Neuron (in vitro differentiated cells): Measurements from ENCODE around the gene CDH26.

Source experiments
- H2AFZ ChIP-seq: one replicate; pipeline ENCODE4 v1.6.1; 2013; ENCODE audit warnings: low read depth, mild to moderate bottlenecking, inconsistent platforms, low read length, moderate library complexity
- H3K27me3 ChIP-seq: one replicate; pipeline ENCODE4 v1.6.1; 2013; ENCODE audit warnings: low read length; ENCODE audit not compliant: insufficient read depth
- H3K36me3 ChIP-seq: one replicate; pipeline ENCODE4 v1.6.1; 2013; ENCODE audit warnings: low read length; ENCODE audit not compliant: insufficient read depth
- H3K4me1 ChIP-seq: one replicate; pipeline ENCODE4 v1.6.1; 2013; ENCODE audit warnings: low read length; ENCODE audit not compliant: insufficient read depth
- H3K4me3 ChIP-seq: 2 replicates; pipeline ENCODE4 v1.5.1; 2013; ENCODE audit warnings: mild to moderate bottlenecking, low read length, moderate library complexity
- H3K9me3 ChIP-seq: one replicate; pipeline ENCODE4 v1.6.1; 2013; ENCODE audit warnings: low read length

CDH26 gene

DNA sequence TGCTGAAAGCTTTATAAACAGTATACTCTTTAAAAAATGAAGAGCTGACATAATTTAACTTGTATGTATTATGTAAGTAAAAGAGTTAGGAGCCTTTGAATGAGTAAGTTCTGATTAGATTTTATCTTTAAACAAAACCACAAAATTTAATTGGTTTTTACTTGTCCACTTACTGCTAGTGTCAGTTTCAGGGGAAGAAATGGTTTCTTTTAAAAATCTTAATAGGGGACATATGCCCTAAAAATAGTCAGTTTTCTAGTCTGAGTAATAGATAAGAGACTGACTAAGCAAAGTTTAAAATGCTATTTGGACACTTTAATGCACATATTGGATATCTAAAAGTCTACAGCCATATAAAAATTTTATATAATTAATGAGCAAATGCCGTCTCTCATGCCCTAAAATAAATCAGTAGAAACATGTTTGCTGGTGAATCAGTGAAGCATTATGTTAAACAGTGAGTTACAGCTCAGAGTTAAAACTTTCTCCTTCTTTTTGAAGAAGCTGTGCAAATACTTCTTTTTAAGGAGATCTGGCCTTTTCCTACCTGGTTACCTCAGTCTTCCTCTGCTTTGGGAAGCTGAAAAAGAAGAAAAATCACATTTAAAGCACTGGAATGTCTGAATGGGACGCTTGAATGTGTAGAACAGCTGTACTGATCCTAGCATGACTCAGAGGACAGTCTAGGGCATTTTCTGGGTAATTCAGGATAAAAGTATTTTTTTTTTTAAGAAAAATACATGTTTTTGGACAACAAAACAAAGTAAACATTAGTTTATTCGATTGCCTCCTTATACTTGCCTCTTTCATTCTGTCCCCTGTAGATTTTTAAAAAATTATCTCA, 55.3 kb downstream of the CDH26 start:
- Histone ChIP-seq H3K4me3 (no peak overlapping the region), H3K27me3 (peaks cover 2% of the 10 kb centered on the region), H3K4me1 (no peaks in the 10 kb centered on the region), H3K9me3 (no peaks in the 10 kb centered on the region), H2AFZ (no peak overlapping the region), H3K36me3 (no peaks in the 10 kb centered on the region)

DNA sequence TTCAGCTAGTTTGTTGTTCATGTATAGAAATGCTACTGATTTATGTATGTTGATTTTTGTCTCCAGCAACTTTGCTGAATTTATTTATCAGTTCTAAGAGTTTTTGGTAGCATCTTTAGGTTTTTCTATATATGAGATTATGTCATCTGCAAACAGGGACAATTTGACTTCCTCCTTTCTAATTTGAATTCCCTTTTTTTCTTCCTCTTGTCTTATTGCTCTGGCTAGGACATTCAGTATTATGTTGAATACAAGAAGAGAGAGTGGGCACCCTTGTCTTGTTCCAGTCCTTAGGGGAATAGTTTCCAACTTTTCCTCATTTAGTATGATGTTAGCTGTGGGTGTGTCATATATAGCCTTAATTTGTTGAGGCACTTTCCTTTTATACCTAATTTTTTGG, 58.2 kb downstream of the CDH26 start:
- H3K36me3 ChIP-seq: no peaks in the 10 kb centered on the region
- H2AFZ ChIP-seq: no peak overlapping the region
- H3K4me3 ChIP-seq: no peak overlapping the region
- peaks cover 2% of the 10 kb centered on the region for H3K27me3 ChIP-seq
- H3K9me3 ChIP-seq: no peaks in the 10 kb centered on the region
- no peaks in the 10 kb centered on the region for H3K4me1 ChIP-seq

DNA sequence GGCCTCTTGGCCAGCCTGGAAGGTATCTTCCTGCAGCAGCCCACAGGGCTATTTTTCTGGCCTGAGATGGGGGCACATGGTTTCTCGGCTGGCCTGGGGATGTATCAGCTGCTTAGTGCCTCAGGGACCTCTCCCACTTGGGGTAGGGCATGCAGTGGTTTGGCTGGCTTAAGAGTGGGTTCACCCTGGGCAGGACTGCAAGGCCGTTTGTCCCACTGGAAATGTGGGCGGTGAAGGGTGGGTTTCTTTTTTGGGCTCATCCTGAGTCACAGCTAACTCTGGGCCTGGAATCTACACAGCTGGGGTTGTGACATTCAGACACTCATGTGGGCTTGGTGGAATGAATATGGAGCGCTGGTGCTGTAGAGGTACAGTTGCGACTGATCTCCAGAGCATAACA, 62.0 kb downstream of the CDH26 start:
- H2AFZ ChIP-seq: no peak overlapping the region
- H3K9me3 ChIP-seq: no peaks in the 10 kb centered on the region
- no peaks in the 10 kb centered on the region for H3K36me3 ChIP-seq
- H3K27me3 ChIP-seq: no peaks in the 10 kb centered on the region
- H3K4me3 ChIP-seq: no peak overlapping the region
- peaks cover 6% of the 10 kb centered on the region for H3K4me1 ChIP-seq

DNA sequence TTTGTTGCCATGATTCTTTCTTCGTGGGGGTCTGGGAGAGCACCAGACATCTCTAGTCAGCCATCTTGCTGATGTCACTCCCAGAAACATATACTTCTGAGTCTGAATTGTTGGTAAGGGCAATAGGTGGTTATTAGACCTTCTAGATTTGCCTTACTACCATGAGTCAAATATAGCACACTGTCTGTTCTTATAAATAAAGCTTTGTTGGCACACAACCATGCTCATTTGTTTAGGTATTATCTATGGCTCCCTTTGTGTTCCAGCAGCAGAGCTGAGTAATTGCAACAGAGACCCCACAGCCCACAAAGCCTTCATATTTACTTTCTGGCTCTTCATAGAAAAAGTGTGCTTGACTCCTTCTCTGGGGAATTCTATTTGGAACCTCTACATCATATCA, 62.9 kb downstream of the CDH26 start:
- no peak overlapping the region for H3K4me3 ChIP-seq
- H2AFZ ChIP-seq: no peak overlapping the region
- H3K9me3 ChIP-seq: no peaks in the 10 kb centered on the region
- H3K4me1 ChIP-seq: peaks cover 6% of the 10 kb centered on the region
- no peaks in the 10 kb centered on the region for H3K36me3 ChIP-seq
- H3K27me3 ChIP-seq: peaks cover 3% of the 10 kb centered on the region

DNA sequence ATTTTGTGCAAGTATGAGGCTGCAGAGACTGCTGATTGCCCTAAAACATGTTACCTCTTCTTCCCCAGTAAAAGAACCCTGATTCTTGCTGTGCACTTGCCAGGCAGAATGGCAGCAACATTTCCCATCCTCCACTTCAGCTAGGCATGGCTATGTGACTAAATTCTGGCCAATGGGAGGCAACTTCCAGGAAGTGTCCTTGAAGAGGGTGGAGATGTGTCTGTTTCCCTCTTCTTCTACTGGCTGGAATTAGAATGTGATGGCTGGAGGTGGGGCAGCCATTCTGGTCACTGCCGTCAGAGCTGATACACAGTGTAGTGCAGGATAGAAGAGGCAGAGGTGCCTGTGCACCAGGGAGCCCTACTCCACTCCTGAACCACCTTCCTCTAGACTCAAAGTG, 64.6 kb downstream of the CDH26 start:
- Histone ChIP-seq H3K4me3 (no peak overlapping the region), H3K36me3 (no peaks in the 10 kb centered on the region)

DNA sequence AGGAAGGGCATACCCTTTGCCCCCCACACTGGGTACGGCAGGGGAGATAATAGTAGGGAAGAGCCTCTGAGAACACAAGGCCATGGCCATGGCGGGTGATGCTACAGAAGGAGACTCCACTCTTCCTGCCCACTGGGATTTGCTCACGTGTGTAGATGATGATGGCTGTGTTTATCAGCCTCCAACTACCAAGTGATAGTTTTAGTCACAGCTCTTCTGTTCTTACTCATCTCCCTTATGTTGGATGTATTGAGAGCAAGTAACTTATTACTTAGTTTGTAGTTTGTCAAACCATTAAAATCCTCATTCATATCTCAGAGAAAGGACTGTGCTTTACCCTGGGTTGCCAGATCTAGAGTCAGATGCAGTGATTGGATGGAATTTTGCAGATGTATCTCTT, 66.0 kb downstream of the CDH26 start:
- Histone ChIP-seq H2AFZ (no peak overlapping the region), H3K4me1 (peaks cover 6% of the 10 kb centered on the region), H3K27me3 (peaks cover 4% of the 10 kb centered on the region), H3K9me3 (no peaks in the 10 kb centered on the region), H3K4me3 (no peak overlapping the region), H3K36me3 (no peaks in the 10 kb centered on the region)

More for the DNA sequence above, 64.6 kb downstream of the CDH26 start:
- H3K27me3 ChIP-seq: peaks cover 4% of the 10 kb centered on the region
- H3K4me1 ChIP-seq: peaks cover 6% of the 10 kb centered on the region
- no peak overlapping the region for H2AFZ ChIP-seq
- H3K9me3 ChIP-seq: no peaks in the 10 kb centered on the region

DNA sequence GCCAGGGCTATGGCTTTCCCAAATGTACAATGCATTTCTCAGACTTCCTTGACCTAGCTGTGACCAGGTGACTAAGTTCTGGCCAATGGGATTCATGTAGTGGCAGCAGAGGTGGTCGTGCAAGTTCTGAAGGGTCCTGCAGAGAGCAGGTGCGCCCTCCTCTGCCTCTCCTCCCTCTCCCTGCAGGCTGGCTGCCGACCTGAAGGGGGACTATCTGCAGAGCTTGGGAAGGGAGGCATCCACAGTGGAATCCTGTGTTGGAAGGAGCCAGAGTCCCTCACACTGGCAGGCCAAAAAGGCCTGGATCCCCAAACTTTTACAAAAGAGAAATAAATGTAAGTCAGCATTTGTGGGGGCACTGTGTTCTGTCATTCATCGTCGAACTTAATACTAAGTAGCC, 66.6 kb downstream of the CDH26 start:
- H3K9me3 ChIP-seq: no peaks in the 10 kb centered on the region

DNA sequence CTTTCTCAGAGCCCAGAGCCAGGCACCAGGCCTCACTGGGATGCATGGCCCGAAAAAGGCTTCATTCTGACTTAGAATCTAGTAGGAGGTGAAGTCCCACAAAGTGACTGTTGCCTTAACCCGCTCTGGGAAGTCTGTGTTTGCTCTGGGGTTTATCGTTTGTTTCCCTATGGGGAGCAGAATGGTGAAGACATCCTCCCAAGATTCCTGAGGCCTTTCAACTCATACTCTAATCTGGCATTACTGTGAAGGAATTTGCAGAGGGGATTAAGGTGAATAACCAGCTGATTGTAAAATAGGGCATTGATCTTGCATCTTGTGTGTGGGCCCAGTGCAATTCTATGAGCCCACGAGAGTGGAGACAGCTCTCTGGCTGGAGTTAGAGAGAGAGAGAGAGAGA, 67.8 kb downstream of the CDH26 start:
- Histone ChIP-seq H3K9me3 (no peaks in the 10 kb centered on the region), H3K4me3 (no peak overlapping the region), H3K36me3 (no peaks in the 10 kb centered on the region), H3K4me1 (peaks cover 6% of the 10 kb centered on the region), H2AFZ (no peak overlapping the region), H3K27me3 (peaks cover 4% of the 10 kb centered on the region)

More for the DNA sequence above, 66.6 kb downstream of the CDH26 start:
- no peak overlapping the region for H3K4me3 ChIP-seq
- H3K27me3 ChIP-seq: peaks cover 4% of the 10 kb centered on the region
- H2AFZ ChIP-seq: no peak overlapping the region
- H3K36me3 ChIP-seq: no peaks in the 10 kb centered on the region
- H3K4me1 ChIP-seq: peaks cover 6% of the 10 kb centered on the region

DNA sequence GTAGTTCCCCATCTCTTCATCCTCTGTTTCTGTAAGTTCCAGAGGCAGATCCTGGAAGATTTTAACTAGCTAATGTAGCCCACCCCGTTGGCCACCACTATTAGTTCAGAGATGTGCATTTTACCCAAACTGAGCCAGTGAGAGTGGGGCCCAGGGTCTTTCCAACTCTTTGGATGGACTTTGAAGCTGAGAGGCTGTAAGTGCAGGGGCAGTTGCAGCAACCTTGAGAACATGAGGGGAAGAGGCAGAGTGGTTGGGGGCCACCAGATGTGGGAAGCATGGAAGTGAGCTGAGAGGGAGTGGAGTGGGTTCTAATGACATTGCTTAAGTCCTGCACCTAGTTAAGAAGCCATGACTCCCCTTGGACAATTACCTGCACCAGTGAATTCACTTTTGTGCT, 72.2 kb downstream of the CDH26 start:
- no peaks in the 10 kb centered on the region for H3K9me3 ChIP-seq
- no peak overlapping the region for H2AFZ ChIP-seq
- H3K36me3 ChIP-seq: no peaks in the 10 kb centered on the region
- peaks cover 8% of the 10 kb centered on the region for H3K4me1 ChIP-seq
- no peak overlapping the region for H3K4me3 ChIP-seq
- peaks cover 4% of the 10 kb centered on the region for H3K27me3 ChIP-seq

DNA sequence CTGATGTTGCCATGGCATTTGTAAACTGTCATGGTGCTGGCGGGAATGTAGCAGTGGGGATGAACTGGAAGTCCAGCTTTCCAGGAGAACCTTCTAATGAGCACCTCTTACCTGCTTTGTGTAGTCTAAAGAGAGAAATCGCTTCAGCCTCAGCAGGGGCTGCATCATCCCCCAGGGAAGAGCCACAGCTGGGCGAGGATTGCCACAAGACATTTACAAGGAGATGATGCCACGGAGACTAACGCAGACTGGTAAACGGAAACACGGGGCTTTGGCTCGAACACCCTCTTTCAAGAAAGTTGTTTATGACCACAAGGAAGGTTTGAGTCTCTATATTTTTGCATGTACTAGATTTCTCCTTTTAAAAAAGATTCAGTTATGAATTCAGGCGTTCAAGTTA, 72.9 kb downstream of the CDH26 start:
- Histone ChIP-seq H3K9me3 (no peaks in the 10 kb centered on the region), H3K27me3 (peaks cover 1% of the 10 kb centered on the region), H2AFZ (no peak overlapping the region), H3K4me3 (no peak overlapping the region), H3K36me3 (no peaks in the 10 kb centered on the region), H3K4me1 (peaks cover 8% of the 10 kb centered on the region)

DNA sequence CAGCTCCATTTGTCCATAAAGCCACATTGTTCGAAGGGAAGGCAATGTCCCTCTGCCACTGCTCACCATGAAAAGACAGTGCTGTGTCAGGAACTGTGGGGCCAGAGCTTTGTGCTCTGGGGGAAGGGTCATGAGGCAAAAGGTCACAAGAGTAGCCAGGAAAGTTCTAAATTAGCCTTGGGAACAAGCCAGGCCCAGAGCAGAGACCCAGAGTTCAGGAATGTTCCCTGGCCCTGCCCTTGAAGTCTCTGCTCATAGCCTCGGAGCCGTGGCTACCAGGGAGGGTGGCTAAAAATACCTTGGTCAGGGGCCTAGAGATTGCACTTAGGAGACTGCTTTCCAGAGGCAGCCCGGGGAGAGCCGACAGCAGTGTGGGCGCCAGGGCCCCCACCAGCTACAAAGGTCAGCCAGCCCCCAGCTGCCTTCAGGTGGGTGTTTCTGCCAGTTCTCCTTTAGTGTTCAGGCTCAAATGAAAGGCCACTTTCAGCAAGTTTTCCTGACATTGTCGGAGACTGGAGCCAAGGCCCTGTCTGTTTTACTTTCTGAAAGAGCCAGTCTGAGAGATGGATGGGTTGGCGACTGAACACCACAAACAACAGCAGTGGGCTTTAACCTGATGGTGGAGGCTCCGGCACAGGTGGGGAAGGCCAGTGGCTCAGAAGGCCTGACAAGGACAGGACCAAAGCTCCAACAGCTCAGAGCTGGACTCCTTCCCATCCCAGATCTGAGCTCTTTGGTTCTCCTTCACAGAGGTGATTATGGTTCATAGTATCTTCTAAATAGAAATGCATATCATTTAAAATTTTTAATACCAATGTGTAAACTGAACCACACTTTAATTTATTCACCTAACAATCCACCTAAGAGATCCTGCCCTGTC, 76.2 kb downstream of the CDH26 start:
- Histone ChIP-seq H3K36me3 (no peaks in the 10 kb centered on the region), H3K4me3 (no peak overlapping the region), H3K27me3 (no peaks in the 10 kb centered on the region), H3K4me1 (peaks cover 8% of the 10 kb centered on the region), H3K9me3 (no peaks in the 10 kb centered on the region), H2AFZ (no peak overlapping the region)

DNA sequence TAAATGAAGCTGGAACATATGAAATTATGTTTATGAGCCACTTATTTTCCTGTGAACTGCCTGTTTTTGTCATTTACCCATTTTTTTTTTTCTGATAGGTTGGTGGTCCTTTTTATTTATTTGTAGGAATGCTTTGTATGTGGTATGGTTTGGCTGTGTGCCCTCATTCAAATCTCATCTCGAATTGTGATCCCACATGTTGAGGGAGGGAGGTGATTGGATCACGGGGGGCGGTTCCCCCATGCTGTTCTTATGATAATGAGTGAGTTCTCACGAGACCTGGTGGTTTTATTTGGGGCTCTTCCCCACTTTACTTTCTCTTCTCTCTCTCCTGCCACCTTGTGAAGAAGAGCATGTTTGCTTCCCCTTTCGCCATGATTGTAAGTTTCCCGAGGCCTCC, 77.3 kb downstream of the CDH26 start:
- H3K36me3 ChIP-seq: no peaks in the 10 kb centered on the region
- H3K4me1 ChIP-seq: peaks cover 8% of the 10 kb centered on the region
- no peak overlapping the region for H2AFZ ChIP-seq
- no peaks in the 10 kb centered on the region for H3K27me3 ChIP-seq
- H3K9me3 ChIP-seq: no peaks in the 10 kb centered on the region
- H3K4me3 ChIP-seq: no peak overlapping the region

DNA sequence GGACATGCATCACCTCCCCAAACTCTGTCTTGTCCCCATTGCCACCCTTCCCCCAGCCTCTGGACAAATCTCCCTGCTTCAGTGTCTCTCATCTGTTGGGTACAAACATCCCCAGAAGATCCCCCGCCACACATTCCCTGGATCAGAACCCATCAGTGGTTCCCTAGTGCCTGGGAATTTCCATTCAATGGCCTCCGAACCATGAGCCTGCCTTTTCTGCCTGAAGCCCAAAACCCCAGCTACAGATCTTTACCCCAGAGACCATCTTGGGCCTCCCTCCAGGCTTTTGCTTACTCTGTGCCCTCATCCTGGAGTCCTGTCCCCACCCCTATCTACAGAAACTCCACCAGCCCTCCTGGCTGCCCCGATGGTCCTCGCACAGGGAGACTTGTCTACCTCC, 78.1 kb downstream of the CDH26 start:
- H3K27me3 ChIP-seq: no peaks in the 10 kb centered on the region
- no peak overlapping the region for H2AFZ ChIP-seq
- H3K4me1 ChIP-seq: peaks cover 8% of the 10 kb centered on the region
- no peak overlapping the region for H3K4me3 ChIP-seq
- H3K9me3 ChIP-seq: no peaks in the 10 kb centered on the region
- no peaks in the 10 kb centered on the region for H3K36me3 ChIP-seq
